ENCODE measurements around the gene CDON. TPM values are rescaled to one million over a fixed set of nuclear protein-coding genes. Genes with fewer than 3 reads are reported as not detected.

Gene CDON
- total RNA-seq, 1 experiment from 2014 or later = 17.1 TPM

DNA sequence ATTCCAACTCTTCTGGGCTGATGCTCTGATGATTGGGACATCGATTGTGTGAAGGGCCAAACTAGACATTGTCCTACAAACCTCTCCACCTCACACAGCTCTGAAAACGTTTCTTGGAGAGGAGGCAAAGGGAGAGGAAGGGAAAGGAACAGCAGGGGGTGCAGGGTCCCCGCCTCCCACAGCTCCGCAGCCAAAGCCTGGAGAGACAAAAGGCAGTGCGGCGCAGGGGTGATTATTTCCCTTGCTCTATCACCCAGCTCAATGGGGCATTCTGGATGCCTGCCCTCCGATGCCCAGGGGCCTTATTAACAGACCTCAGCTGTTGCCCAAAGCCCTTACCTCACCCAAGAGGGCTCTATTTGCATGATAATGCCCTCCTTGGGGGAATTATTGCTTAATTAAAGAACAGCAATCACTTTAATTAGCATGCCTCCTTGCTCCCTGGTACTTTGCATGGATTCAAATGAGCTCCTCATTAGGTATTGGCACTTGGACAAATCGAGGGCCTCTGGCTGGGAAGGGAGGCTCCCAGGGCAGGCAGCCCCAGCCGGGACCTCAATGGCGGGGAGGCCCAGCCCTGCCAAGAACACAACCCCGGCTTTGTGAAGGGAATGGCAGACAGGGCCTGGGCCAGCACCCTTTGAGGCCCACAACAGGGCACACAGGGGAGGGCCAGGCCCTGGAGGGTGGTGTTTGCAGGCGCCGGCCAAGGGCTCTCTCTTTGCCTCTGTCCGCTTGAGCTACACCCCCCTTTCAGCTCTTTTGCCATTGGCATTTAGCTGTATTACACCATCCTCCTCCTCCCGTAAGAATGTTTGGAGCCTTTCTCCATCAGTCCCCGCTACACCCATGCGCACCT, 19.8 kb upstream of the CDON start:
- no TSS peak for BruUV-seq (replicated peaks)
- in situ Hi-C loops (cut with HindIII; ENCODE audit: low pct_unique_long_range_greater_than_20kb, low sequenced_read_pairs) (loop anchor here (25.0 kb wide), 1 partner anchor 170 kb away; the partner anchor contains the start of genes DDX25 and PUS3), intact Hi-C loops (cut with micrococcal nuclease; ENCODE audit: unreplicated experiment) (no loop called here)
- ATAC-seq = no peak
- Histone ChIP-seq H3K27ac (ENCODE audit: low read length) (no peak overlapping the region), H3K9me3 (ENCODE audit: control insufficient read depth, insufficient read depth, low read depth, low read length) (no peaks in the 10 kb centered on the region), H3K36me3 (ENCODE audit: control insufficient read depth, insufficient read depth, low read length) (no peaks in the 10 kb centered on the region), H3K4me3 (ENCODE audit: low read depth in 2 of 2, low read length in 2 of 2) (no peak overlapping the region), H3K27me3 (ENCODE audit: control insufficient read depth, insufficient read depth, low read length) (no peaks in the 10 kb centered on the region), H3K4me1 (ENCODE audit: control insufficient read depth, insufficient read depth, low read length) (peaks cover 7% of the 10 kb centered on the region; the same call in 1 of the 2 replicates)
- ChIA-PET CTCF (no interaction called here), POLR2A (no interaction called here)
- no peak for DNase-seq (ENCODE audit: low read depth, low spot score)
- TF ChIP-seq, protein P1, sequence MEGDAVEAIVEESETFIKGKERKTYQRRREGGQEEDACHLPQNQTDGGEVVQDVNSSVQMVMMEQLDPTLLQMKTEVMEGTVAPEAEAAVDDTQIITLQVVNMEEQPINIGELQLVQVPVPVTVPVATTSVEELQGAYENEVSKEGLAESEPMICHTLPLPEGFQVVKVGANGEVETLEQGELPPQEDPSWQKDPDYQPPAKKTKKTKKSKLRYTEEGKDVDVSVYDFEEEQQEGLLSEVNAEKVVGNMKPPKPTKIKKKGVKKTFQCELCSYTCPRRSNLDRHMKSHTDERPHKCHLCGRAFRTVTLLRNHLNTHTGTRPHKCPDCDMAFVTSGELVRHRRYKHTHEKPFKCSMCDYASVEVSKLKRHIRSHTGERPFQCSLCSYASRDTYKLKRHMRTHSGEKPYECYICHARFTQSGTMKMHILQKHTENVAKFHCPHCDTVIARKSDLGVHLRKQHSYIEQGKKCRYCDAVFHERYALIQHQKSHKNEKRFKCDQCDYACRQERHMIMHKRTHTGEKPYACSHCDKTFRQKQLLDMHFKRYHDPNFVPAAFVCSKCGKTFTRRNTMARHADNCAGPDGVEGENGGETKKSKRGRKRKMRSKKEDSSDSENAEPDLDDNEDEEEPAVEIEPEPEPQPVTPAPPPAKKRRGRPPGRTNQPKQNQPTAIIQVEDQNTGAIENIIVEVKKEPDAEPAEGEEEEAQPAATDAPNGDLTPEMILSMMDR (IDR thresholded peaks at IDR 0.05) = no peak
- TF ChIP-seq SIN3A (IDR thresholded peaks at IDR 0.05; ENCODE audit: borderline replicate concordance, insufficient read depth, low read depth, low read length) (no peak), TCF7L2 (IDR thresholded peaks at IDR 0.05; ENCODE audit: low read depth, low read length) (no peak), POLR2AphosphoS5 (IDR thresholded peaks at IDR 0.05; ENCODE audit: low read depth, low read length) (no peak)
- TF ChIP-seq, protein P2, sequence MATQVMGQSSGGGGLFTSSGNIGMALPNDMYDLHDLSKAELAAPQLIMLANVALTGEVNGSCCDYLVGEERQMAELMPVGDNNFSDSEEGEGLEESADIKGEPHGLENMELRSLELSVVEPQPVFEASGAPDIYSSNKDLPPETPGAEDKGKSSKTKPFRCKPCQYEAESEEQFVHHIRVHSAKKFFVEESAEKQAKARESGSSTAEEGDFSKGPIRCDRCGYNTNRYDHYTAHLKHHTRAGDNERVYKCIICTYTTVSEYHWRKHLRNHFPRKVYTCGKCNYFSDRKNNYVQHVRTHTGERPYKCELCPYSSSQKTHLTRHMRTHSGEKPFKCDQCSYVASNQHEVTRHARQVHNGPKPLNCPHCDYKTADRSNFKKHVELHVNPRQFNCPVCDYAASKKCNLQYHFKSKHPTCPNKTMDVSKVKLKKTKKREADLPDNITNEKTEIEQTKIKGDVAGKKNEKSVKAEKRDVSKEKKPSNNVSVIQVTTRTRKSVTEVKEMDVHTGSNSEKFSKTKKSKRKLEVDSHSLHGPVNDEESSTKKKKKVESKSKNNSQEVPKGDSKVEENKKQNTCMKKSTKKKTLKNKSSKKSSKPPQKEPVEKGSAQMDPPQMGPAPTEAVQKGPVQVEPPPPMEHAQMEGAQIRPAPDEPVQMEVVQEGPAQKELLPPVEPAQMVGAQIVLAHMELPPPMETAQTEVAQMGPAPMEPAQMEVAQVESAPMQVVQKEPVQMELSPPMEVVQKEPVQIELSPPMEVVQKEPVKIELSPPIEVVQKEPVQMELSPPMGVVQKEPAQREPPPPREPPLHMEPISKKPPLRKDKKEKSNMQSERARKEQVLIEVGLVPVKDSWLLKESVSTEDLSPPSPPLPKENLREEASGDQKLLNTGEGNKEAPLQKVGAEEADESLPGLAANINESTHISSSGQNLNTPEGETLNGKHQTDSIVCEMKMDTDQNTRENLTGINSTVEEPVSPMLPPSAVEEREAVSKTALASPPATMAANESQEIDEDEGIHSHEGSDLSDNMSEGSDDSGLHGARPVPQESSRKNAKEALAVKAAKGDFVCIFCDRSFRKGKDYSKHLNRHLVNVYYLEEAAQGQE (IDR thresholded peaks at IDR 0.05; ENCODE audit: insufficient read depth in 1 of 2, low read depth in 2 of 2, low read length in 1 of 2) = no peak

DNA sequence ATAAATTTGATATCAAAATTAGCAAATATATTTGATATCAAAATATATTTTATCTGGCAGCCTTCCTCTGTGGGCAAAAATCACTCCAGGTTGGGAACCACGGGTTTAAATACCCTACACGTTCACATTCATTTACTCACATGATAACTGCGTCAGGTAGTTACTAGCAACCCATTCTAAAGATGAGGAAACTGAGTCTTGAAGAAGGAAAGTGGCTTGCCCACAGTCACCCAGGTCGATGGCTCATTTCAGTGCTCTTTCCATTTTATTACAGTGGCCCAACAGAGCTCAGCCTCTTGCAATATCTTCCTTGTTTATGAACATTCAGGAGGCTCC, 19.2 kb upstream of the CDON start:
- ChIA-PET CTCF (no interaction called here), POLR2A (interaction anchor here (0.5 kb wide), 1 partner anchor 134 kb away, joined by 8 read pairs; no protein-coding TSS in a partner anchor)
- DNase-seq (ENCODE audit: low read depth, low spot score) (no peak), ATAC-seq (no peak)
- intact Hi-C loops (cut with micrococcal nuclease; ENCODE audit: unreplicated experiment) (no loop called here), in situ Hi-C loops (cut with HindIII; ENCODE audit: low pct_unique_long_range_greater_than_20kb, low sequenced_read_pairs) (loop anchor here (25.0 kb wide), 1 partner anchor 170 kb away; the partner anchor contains the start of genes DDX25 and PUS3)
- H3K4me3 ChIP-seq (ENCODE audit: low read depth in 2 of 2, low read length in 2 of 2) = no peak overlapping the region
- TF ChIP-seq SIN3A (IDR thresholded peaks at IDR 0.05; ENCODE audit: borderline replicate concordance, insufficient read depth, low read depth, low read length) = no peak
- TF ChIP-seq POLR2AphosphoS5 (IDR thresholded peaks at IDR 0.05; ENCODE audit: low read depth, low read length) = no peak
- TF ChIP-seq, protein P1 (IDR thresholded peaks at IDR 0.05) = no peak
- no peak for TF ChIP-seq TCF7L2 (IDR thresholded peaks at IDR 0.05; ENCODE audit: low read depth, low read length)
- TF ChIP-seq, protein P2 (IDR thresholded peaks at IDR 0.05; ENCODE audit: insufficient read depth in 1 of 2, low read depth in 2 of 2, low read length in 1 of 2) = no peak
- H3K4me1 ChIP-seq (ENCODE audit: control insufficient read depth, insufficient read depth, low read length) = peaks cover 7% of the 10 kb centered on the region; the same call in 1 of the 2 replicates
- H3K9me3 ChIP-seq (ENCODE audit: control insufficient read depth, insufficient read depth, low read depth, low read length) = no peaks in the 10 kb centered on the region
- H3K36me3 ChIP-seq (ENCODE audit: control insufficient read depth, insufficient read depth, low read length) = no peaks in the 10 kb centered on the region
- no peak overlapping the region for H3K27ac ChIP-seq (ENCODE audit: low read length)
- no peaks in the 10 kb centered on the region for H3K27me3 ChIP-seq (ENCODE audit: control insufficient read depth, insufficient read depth, low read length)
- BruUV-seq (replicated peaks) = no TSS peak

All from Panc1 (cell line).